Progenitor cell of endocrine pancreas (in vitro differentiated cells): ENCODE data around the gene DYDC2. TPM values are rescaled to one million over a fixed set of nuclear protein-coding genes. Genes with fewer than 3 reads are reported as not detected.

Source experiments
- DNase-seq: peaks from one replicate; pipeline ENCODE4 v3.0.0; 2021; ENCODE audit warnings: low spot score; ENCODE audit not compliant: unreplicated experiment
- H3K27ac Mint-ChIP-seq: 2 replicates; pipeline ENCODE4 v1.8.0; 2021; ENCODE audit warnings: mild to moderate bottlenecking, moderate library complexity, mixed read lengths
- H3K27me3 Mint-ChIP-seq: 2 replicates; pipeline ENCODE4 v1.8.0; 2021; ENCODE audit warnings: mixed read lengths
- H3K36me3 Mint-ChIP-seq: 2 replicates; pipeline ENCODE4 v1.8.0; 2022; ENCODE audit warnings: mixed read lengths; ENCODE audit not compliant: insufficient read depth
- H3K4me1 Mint-ChIP-seq: 2 replicates; pipeline ENCODE4 v1.8.0; 2021; ENCODE audit warnings: low read depth, mixed read lengths
- H3K4me3 Mint-ChIP-seq: 2 replicates; pipeline ENCODE4 v1.8.0; 2021; ENCODE audit warnings: low read depth, mild to moderate bottlenecking, moderate library complexity, mixed read lengths
- H3K9me3 Mint-ChIP-seq: 2 replicates; pipeline ENCODE4 v1.8.0; 2021; ENCODE audit warnings: low read depth, mixed read lengths
- total RNA-seq: library from RNA; stranded (reverse); gene quantifications from 2 replicates; pipeline ENCODE4 v1.2.1, GENCODE V29; 2021
- TF ChIP-seq, protein P1 (sequence below): fragments of 200-600 bp; sonication (generic); IDR thresholded peaks from one replicate; pipeline ENCODE4 v1.5.0; 2021; ENCODE audit warnings: antibody characterized with exemption, mild to moderate bottlenecking; ENCODE audit not compliant: unreplicated experiment

The DYDC2 gene
- total RNA-seq, 1 donor from 2014 or later = 1.8 TPM

- no peak for DNase-seq
- H3K36me3 Mint-ChIP-seq = no peaks in the 10 kb centered on the region
- H3K4me3 Mint-ChIP-seq = no peak overlapping the region
- H3K27ac Mint-ChIP-seq = no peak overlapping the region
- TF ChIP-seq, protein P1, sequence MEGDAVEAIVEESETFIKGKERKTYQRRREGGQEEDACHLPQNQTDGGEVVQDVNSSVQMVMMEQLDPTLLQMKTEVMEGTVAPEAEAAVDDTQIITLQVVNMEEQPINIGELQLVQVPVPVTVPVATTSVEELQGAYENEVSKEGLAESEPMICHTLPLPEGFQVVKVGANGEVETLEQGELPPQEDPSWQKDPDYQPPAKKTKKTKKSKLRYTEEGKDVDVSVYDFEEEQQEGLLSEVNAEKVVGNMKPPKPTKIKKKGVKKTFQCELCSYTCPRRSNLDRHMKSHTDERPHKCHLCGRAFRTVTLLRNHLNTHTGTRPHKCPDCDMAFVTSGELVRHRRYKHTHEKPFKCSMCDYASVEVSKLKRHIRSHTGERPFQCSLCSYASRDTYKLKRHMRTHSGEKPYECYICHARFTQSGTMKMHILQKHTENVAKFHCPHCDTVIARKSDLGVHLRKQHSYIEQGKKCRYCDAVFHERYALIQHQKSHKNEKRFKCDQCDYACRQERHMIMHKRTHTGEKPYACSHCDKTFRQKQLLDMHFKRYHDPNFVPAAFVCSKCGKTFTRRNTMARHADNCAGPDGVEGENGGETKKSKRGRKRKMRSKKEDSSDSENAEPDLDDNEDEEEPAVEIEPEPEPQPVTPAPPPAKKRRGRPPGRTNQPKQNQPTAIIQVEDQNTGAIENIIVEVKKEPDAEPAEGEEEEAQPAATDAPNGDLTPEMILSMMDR = no peak
- peaks cover 10% of the 10 kb centered on the region for H3K27me3 Mint-ChIP-seq
- no peaks in the 10 kb centered on the region for H3K9me3 Mint-ChIP-seq
- peaks cover 3% of the 10 kb centered on the region for H3K4me1 Mint-ChIP-seq
Observed at GRCh38 chr10:80379701-80380100, 23.1 kb downstream of the DYDC2 start.

GRCh38 chr10:80380185-80380584, 23.6 kb downstream of the DYDC2 start:
- no peak for DNase-seq
- Mint-ChIP-seq H3K36me3 (no peaks in the 10 kb centered on the region), H3K4me3 (no peak overlapping the region), H3K27ac (no peak overlapping the region), H3K4me1 (peaks cover 3% of the 10 kb centered on the region), H3K9me3 (no peaks in the 10 kb centered on the region), H3K27me3 (peaks cover 10% of the 10 kb centered on the region)
- TF ChIP-seq, protein P1 = no peak

DNA sequence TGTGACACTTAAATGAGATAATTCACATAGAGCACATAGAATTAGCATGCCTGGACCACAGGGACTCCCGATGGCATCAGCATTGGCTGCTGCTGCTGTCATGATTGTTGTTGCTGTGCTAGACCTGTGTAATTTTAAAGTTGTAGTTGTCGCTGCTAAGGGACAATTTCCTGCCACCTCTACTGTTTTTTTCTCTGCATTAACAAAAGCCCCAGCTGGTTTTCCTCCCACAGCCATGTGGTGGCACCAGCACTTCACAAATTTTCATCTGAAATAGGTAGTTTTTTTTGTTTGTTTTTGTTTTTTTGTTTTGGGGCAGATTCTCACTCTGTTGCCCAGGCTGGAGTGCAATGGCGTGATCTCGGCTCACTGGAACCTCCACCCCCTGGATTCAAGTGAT, 26.4 kb downstream of the DYDC2 start:
- Mint-ChIP-seq H3K27me3 (peaks cover 3% of the 10 kb centered on the region), H3K9me3 (no peaks in the 10 kb centered on the region), H3K27ac (peak overlapping the region; percentile 33), H3K4me1 (peaks cover 3% of the 10 kb centered on the region), H3K36me3 (no peaks in the 10 kb centered on the region), H3K4me3 (no peak overlapping the region)
- TF ChIP-seq, protein P1 = peak; percentile 67
- no peak for DNase-seq

GRCh38 chr10:80390740-80391139, 34.2 kb downstream of the DYDC2 start:
- Mint-ChIP-seq H3K27ac (no peak overlapping the region), H3K27me3 (no peaks in the 10 kb centered on the region), H3K4me1 (peaks cover 4% of the 10 kb centered on the region), H3K36me3 (no peaks in the 10 kb centered on the region), H3K9me3 (no peaks in the 10 kb centered on the region), H3K4me3 (no peak overlapping the region)
- TF ChIP-seq, protein P1 = no peak
- DNase-seq = no peak

DNA sequence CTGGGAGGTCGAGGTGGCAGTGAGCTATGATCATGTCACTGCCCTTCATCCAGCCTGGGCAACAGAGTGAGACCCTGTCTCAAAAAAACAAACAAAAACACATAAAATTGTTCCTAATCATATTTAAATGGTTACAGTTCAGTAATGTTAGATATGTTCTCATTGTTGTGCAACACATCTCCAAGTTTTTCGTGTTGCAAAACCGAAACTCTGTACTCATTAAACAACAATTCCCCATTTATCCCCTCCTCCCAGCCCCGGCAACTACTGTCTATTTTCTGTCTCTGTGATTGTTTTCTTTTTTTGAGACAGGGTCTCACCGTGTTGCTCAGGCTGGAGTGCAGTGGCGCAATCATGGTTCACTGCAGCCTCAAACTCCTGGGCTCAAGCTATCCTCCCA, 35.7 kb downstream of the DYDC2 start:
- Mint-ChIP-seq H3K27me3 (no peaks in the 10 kb centered on the region), H3K4me3 (no peak overlapping the region), H3K27ac (no peak overlapping the region), H3K9me3 (no peaks in the 10 kb centered on the region), H3K4me1 (peaks cover 4% of the 10 kb centered on the region), H3K36me3 (no peaks in the 10 kb centered on the region)
- TF ChIP-seq, protein P1 = no peak
- DNase-seq = no peak
